Gastroesophageal sphincter (tissue), 3 donors: ENCODE data around the gene SIRT1.

Experiments used
- CTCF ChIP-seq, 4 experiments: fragments of 200-600 bp in 2 of 4; fragments of 450-650 bp in 2 of 4; sonication (generic) in 1 of 4; IDR thresholded peaks; one replicate each; pipeline ENCODE4 v1.5.1; 2017 to 2019; ENCODE audit warnings: antibody characterized with exemption in 4 of 4, mild to moderate bottlenecking in 2 of 4, moderate library complexity in 2 of 4
- EP300 ChIP-seq: sonication (generic); formaldehyde crosslinking; IDR thresholded peaks from one replicate; pipeline ENCODE4 v1.6.1; 2017; ENCODE audit warnings: antibody characterized with exemption, mild to moderate bottlenecking
- POLR2A ChIP-seq, 2 donors: fragments of 450-650 bp; IDR thresholded peaks; one replicate each; pipeline ENCODE4 v1.6.1; 2017; ENCODE audit warnings: antibody characterized with exemption in 2 of 2, mild to moderate bottlenecking in 2 of 2, moderate library complexity in 1 of 2
- POLR2AphosphoS5 ChIP-seq: sonication (generic); formaldehyde crosslinking; IDR thresholded peaks from one replicate; pipeline ENCODE4 v1.6.1; 2017; ENCODE audit warnings: antibody characterized with exemption

GRCh38 chr10:67959839-67960476 is 75.5 kb downstream of the SIRT1 start:
- TF ChIP-seq POLR2A (IDR thresholded peaks at IDR 0.05) (no peak), CTCF (IDR thresholded peaks at IDR 0.05) (no peak), POLR2AphosphoS5 (no peak), EP300 (no peak)
